ENCODE measurements around the gene TXNDC15.
"Not testable (repeated sequence)": the region's sequence is repeated elsewhere in the genome, so short reads cannot be mapped to it uniquely, and the experiment has no call there.

The TXNDC15 gene

DNA sequence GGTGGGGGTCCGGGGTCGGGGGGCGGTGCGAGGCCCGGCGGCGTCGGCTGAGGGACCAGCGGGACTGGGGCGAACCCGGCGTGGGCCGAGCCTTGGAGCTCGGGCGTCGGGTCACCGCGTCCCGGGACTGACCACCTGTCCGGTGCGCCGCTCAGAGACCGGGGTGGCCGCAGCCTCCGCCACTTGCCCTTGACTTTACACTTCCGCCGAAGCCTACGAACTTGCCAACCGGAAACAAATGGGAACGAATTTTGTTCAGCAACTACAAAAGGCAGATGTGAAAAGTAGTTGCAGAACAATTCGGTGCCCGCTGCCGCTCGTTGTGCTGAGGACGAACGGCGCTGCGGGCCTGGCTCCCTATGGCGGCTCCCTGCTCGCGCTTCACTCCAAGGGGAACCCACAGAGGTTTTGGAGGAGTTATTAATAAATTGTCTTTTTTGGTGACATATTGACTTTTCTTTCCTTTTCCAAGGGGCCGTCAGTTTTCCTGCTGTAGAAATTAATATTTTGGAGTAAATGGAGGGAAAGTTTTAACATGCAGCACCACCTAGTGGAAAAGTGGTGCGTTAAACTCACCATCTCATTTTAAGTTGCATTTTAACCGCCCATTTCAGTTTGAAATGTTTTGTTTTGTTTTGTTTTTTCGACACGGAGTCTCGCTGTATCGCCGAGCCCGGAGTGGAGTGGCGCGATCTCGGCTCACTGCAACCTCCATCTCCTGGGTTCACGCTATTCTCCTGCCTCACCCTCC is 31.2 kb downstream of the TXNDC15 start:
- ChIA-PET POLR2A (ENCODE audit: low non-redundant PET) (interaction anchor here (0.5 to 1.6 kb wide), 6 partner anchors 20 to 1060 kb away, joined by 3 to 5 read pairs (median 4); partner anchors contain the start of genes C5orf24 and TXNDC15), CTCF (interaction anchor here (0.6 to 2.5 kb wide), 21 partner anchors 10 to 697 kb away, joined by 3 to 9 read pairs (median 4); no protein-coding TSS in a partner anchor)
- H3K27ac ChIP-seq: peak overlapping the region; percentile 100
- DNase-seq (ENCODE audit: low spot score): peak; percentile 65
- TF ChIP-seq, protein P1, sequence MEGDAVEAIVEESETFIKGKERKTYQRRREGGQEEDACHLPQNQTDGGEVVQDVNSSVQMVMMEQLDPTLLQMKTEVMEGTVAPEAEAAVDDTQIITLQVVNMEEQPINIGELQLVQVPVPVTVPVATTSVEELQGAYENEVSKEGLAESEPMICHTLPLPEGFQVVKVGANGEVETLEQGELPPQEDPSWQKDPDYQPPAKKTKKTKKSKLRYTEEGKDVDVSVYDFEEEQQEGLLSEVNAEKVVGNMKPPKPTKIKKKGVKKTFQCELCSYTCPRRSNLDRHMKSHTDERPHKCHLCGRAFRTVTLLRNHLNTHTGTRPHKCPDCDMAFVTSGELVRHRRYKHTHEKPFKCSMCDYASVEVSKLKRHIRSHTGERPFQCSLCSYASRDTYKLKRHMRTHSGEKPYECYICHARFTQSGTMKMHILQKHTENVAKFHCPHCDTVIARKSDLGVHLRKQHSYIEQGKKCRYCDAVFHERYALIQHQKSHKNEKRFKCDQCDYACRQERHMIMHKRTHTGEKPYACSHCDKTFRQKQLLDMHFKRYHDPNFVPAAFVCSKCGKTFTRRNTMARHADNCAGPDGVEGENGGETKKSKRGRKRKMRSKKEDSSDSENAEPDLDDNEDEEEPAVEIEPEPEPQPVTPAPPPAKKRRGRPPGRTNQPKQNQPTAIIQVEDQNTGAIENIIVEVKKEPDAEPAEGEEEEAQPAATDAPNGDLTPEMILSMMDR (conservative IDR thresholded peaks at IDR 0.05; ENCODE audit: low read depth): peak; percentile 90

DNA sequence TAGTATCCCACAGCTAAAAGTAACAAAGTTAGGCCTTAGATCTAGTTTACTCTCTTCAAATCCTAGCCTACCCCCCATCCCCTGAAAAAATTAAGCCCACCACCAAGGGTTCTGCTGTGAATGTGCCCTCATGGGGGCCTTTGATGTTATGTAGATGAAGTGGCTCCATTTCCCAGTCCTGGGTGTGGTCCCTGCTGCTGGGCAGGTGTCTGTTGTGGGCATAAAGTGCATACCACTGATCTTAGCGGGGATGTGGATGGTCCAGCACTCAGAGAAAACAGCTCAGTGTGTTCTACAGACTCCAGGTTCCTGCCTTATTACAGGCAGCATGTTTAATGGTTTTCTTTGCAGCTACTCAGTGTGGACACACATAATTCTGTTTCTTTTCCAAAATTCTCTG is 32.6 kb downstream of the TXNDC15 start:
- peak overlapping the region; percentile 100 for H3K27ac ChIP-seq
- ChIA-PET CTCF (interaction anchor here (0.6 to 0.7 kb wide), 2 partner anchors 105 to 118 kb away, joined by 3 to 4 read pairs; no protein-coding TSS in a partner anchor), POLR2A (ENCODE audit: low non-redundant PET) (interaction anchor here (0.7 to 1.6 kb wide), 3 partner anchors 33 to 89 kb away, joined by 3 to 8 read pairs (median 3); partner anchors contain the start of genes C5orf24 and TXNDC15)

DNA sequence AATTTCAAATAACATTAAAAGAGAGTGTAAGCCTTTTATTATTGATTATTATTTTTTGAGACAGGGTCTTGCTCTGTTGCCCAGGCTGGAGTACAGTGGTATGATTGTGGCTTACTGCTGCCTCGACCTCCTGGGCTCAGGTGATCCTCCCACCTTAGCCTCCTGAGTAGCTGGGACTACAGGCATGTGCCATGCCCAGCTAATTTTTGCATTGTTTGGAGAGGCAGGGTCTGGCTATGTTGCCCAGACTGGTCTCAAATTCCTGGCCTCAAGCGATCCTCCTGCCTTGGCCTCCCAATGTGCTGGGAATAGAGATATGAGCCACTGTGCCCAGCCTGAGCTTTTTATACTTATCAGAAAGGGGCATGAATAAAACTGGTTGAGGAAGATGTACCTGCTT is 36.6 kb downstream of the TXNDC15 start:
- POLR2A ChIA-PET (ENCODE audit: low non-redundant PET); DNase-seq (ENCODE audit: low spot score); H3K27ac ChIP-seq: not testable (repeated sequence)
- CTCF ChIA-PET: interaction anchor here (1.4 kb wide), 1 partner anchor 9 kb away, joined by 6 read pairs; no protein-coding TSS in a partner anchor

More for the DNA sequence above, 32.6 kb downstream of the TXNDC15 start:
- TF ChIP-seq, protein P1 (conservative IDR thresholded peaks at IDR 0.05; ENCODE audit: low read depth): no peak
- no peak for DNase-seq (ENCODE audit: low spot score)

DNA sequence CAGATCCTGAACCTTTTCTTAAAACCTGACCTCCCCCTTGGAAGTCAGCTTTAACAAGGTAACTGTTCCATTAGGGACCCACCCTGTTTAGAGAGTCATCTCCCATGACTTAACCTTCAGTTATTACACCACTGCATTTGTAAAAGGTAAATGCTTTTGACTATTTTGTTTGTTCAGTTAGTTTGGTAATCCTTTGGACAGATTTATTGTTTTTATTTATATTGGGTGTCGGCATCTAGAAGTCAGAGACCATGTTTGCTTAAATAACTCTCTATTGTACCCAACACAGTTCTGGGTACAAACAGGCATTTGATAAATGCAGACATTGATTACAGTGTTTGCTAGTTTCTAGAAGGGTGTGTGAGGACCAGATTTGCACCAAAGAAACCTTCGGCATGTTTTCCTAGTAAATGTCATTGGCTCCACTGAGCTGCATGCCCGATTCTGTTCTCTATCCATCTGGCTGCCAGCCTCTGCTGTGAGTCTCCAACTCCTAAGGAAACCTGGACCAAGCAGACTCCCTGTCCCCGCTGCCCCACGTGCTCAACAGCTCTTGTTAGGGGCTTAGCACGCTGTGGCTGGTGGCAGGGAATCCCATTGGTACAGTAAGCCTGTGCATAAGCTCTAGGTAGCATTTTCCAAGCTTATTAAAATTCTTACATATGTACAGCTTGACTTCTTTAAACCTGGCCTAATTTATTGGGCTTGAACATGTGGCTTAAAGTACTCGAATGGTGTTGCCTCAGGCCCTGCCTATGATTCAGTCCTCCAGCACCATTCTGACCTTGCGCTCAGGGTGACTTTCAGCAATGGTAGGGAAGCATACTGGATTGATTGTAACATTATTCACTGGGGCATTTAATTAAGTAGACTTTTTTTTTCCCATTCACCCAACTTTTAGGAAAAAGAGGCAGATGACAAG is 37.4 kb downstream of the TXNDC15 start:
- POLR2A ChIA-PET (ENCODE audit: low non-redundant PET): no interaction called here
- CTCF ChIA-PET: interaction anchor here (0.6 to 1.4 kb wide), 4 partner anchors 8 to 543 kb away, joined by 3 to 6 read pairs (median 4); no protein-coding TSS in a partner anchor
- no peak for DNase-seq (ENCODE audit: low spot score)
- no peak overlapping the region for H3K27ac ChIP-seq
- TF ChIP-seq, protein P1 (conservative IDR thresholded peaks at IDR 0.05; ENCODE audit: low read depth): no peak

DNA sequence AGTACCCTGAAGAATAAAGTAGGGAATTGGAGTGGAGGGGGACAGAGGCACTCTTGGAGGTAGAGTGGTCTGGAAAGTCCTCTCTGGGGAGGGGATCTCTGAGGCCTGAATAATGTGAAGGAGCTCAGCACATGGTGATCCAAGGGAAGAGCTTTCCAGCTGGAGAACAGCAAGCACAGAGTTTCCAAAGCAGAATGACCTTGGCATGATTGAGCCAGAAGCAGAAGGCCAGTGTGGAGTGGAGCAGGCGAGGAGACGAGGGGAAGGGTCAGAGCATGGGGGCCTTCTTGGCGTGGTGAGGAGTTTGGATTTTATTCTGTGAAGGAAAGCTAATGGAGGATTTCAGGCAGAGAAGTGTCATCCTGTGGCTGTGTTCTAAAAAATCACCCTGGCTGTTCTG is 39.1 kb downstream of the TXNDC15 start:
- POLR2A ChIA-PET (ENCODE audit: low non-redundant PET): no interaction called here
- TF ChIP-seq, protein P1 (conservative IDR thresholded peaks at IDR 0.05; ENCODE audit: low read depth): no peak

DNA sequence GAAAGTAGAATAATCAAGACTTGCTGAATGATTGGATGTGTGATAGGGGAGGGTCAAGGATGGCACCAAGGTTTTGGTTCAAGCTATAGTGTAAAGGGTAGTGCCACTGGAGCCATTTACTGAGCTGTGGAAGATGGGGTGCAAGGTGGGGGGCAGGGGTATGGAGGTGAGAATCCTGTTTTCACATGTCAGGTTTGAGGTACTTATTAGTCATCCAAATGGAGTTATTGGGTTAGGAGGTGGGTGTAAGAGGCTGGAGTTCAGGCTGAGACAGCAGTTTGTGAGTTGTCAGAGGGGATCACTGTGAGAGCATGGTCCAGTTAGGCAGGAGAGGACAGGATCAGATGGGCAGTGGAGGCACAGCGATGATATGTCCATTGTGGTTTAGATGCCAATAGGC is 39.6 kb downstream of the TXNDC15 start:
- CTCF ChIA-PET: no interaction called here
- H3K27ac ChIP-seq: no peak overlapping the region
- TF ChIP-seq, protein P1 (conservative IDR thresholded peaks at IDR 0.05; ENCODE audit: low read depth): no peak
- POLR2A ChIA-PET (ENCODE audit: low non-redundant PET): no interaction called here
- no peak for DNase-seq (ENCODE audit: low spot score)

More for the DNA sequence above, 39.1 kb downstream of the TXNDC15 start:
- CTCF ChIA-PET: interaction anchor here (0.7 kb wide), 1 partner anchor 35 kb away, joined by 3 read pairs; no protein-coding TSS in a partner anchor
- H3K27ac ChIP-seq: no peak overlapping the region
- no peak for DNase-seq (ENCODE audit: low spot score)

Data from RWPE1 (cell line).